Mucosa of rectum (tissue), 2 donors: ENCODE measurements around the gene PSD2.

Source experiments
- H3K27ac ChIP-seq, 2 donors: one replicate each; pipeline ENCODE4 v1.7.0; 2013; ENCODE audit warnings: inconsistent platforms in 2 of 2, low read depth in 2 of 2, low read length in 2 of 2
- H3K27me3 ChIP-seq, 2 donors: one replicate each; pipeline ENCODE4 v1.7.0; 2013; ENCODE audit warnings: low read length in 2 of 2; ENCODE audit not compliant: control insufficient read depth in 2 of 2, insufficient read depth in 2 of 2
- H3K36me3 ChIP-seq, 2 donors: one replicate each; pipeline ENCODE4 v1.7.0; 2013; ENCODE audit warnings: low read length in 2 of 2; ENCODE audit not compliant: control insufficient read depth in 2 of 2, insufficient read depth in 2 of 2
- H3K4me1 ChIP-seq, 2 donors: one replicate each; pipeline ENCODE4 v1.7.0; 2013; ENCODE audit warnings: low read length in 2 of 2, mild to moderate bottlenecking in 1 of 2; ENCODE audit not compliant: control insufficient read depth in 2 of 2, insufficient read depth in 2 of 2
- H3K4me3 ChIP-seq, 2 donors: one replicate each; pipeline ENCODE4 v1.7.0; 2013; ENCODE audit warnings: low read length in 2 of 2
- H3K9ac ChIP-seq, 2 donors: one replicate each; pipeline ENCODE4 v1.7.0; 2013; ENCODE audit warnings: low read length in 2 of 2, low read depth in 1 of 2, mild to moderate bottlenecking in 1 of 2
- H3K9me3 ChIP-seq, 2 donors: one replicate each; pipeline ENCODE4 v1.7.0; 2013; ENCODE audit warnings: low read length in 2 of 2; ENCODE audit not compliant: control insufficient read depth in 2 of 2
- donor health status: healthy.
- donor health status: Normal muscosa, but diverticular disease.

The PSD2 gene

DNA sequence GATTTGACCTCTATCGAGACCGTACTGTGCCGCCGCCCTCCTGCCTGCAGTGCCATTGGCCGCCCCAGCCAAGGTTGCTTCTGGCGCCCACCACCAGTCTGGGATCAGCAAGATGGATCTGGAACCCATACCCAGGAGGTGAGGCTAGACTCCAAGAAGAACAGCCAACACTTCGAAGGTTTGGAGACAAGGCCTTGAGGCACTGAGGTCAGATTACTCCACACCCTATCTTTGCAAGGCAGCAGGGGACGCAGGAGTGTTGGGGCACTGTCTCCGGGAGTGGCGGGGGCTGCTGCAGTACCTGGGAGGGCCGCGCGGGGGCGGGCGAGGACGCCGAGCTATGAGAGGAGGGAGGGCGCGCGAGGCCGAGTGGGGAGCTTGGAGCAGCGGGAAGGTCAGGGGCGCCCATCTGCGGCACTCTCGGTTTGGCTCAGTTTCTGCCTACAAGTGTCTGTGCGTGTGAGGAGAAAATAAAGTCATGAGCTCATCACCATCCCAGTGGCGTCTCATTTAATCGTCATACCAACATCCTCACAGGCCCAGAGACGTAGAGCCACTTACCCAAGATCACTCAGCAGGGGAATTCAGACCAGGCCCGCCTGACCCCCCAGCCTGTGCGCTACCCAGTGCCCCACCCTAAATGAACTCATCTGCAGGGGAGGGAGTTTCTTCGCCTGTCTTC lies 20.5 kb upstream of the PSD2 start:
- Histone ChIP-seq H3K27ac (no peak overlapping the region), H3K4me1 (peaks cover 0 to 2% of the 10 kb centered on the region in 2 donors), H3K27me3 (no peaks in the 10 kb centered on the region), H3K36me3 (no peaks in the 10 kb centered on the region), H3K9ac (no peak overlapping the region), H3K4me3 (no peak overlapping the region), H3K9me3 (no peaks in the 10 kb centered on the region)

DNA sequence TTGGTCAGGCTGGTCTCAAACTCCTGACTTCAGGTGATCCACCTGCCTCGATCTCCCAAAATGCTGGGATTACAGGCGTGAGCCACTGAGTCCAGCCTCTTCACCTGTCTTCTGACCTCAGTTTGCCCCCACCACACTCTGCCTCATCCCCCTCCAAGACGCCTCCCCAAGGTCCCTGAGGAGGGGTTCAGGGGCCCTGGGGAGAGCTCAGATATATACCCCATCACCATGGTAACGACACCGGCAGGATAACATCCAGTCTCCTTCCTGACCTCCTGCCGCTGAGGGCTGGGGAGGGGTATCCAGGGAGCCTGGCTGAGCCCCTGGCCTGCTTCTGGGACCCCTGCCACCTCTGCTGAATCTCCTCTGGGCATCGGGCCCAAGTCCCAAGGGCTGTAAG lies 19.7 kb upstream of the PSD2 start:
- Histone ChIP-seq H3K27ac (no peak overlapping the region), H3K9ac (no peak overlapping the region), H3K27me3 (no peaks in the 10 kb centered on the region), H3K9me3 (no peaks in the 10 kb centered on the region), H3K4me1 (peaks cover 0 to 2% of the 10 kb centered on the region in 2 donors), H3K4me3 (no peak overlapping the region), H3K36me3 (no peaks in the 10 kb centered on the region)

DNA sequence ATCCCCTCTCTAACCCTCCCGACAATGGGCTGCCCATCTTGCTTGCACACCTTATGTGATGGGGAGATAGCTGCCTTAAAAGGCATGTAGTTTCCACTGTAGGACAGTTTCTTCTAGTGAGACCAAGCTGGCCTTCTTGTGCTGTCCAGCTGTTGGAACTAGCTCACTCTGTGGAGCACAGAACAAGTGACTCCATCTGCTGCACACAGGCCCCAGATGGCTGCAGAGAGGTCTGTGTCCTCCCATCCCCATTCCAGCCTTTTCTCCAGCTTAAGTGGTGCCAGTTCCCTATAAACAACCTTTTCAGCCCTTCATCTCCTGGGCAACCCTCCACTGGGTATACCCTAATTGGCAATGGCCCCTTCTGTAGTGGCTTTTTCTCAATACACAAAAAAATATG lies 18.7 kb upstream of the PSD2 start:
- H3K4me1 ChIP-seq = peaks cover 0 to 2% of the 10 kb centered on the region in 2 donors
- no peaks in the 10 kb centered on the region for H3K9me3 ChIP-seq
- H3K9ac ChIP-seq = no peak overlapping the region
- no peaks in the 10 kb centered on the region for H3K27me3 ChIP-seq
- no peak overlapping the region for H3K27ac ChIP-seq
- no peak overlapping the region for H3K4me3 ChIP-seq
- no peaks in the 10 kb centered on the region for H3K36me3 ChIP-seq

DNA sequence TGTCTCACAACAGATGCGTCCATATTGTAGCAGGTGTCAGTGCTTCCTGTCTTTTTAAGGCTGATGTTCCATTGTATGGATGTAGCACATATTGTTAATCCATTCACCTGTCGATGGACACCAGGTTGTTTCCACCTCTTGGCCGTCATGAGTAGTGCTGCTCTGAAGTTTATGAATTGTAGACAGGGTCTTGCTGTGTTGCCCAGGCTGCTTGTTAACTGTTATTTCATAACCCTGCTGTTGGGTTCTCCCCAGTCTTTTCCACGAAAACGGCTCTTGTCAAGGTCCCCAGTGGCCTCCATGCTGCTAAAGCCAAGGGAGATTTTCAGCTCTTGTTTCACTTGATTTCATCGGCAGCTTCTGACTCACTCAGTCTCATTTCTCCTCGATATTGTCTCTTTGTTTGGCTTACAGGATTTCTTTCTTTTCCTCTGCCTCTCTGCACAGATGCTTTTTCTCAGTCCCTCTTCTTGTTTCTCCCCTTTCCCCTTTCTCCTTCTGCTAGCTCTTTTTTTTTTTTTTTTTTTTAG lies 12.1 kb upstream of the PSD2 start:
- H3K9me3 ChIP-seq = no peaks in the 10 kb centered on the region
- no peaks in the 10 kb centered on the region for H3K36me3 ChIP-seq
- H3K4me1 ChIP-seq = peaks cover 5 to 6% of the 10 kb centered on the region in 2 donors
- no peak overlapping the region for H3K4me3 ChIP-seq
- peaks cover 0 to 4% of the 10 kb centered on the region in 2 donors for H3K27me3 ChIP-seq
- H3K9ac ChIP-seq = no peak overlapping the region
- H3K27ac ChIP-seq = no peak overlapping the region

DNA sequence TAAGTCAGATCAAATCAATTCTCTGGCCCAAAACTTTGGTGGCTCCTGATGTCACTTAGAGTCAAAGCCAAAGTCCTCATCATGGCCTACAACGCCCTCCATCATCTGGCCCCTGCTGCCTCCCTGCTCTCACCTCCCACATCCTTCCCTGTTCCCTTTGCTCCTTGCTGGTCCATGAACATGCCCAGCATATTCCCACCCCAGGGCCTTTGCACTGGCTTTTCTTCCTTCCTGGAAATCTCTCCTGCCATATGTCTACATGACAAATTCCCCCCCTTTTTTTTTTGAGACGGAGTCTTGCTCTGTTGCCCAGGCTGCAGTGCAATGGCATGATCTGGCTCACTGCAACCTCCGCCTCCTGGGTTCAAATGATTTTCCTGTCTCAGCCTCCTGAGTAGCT lies 11.1 kb upstream of the PSD2 start:
- Histone ChIP-seq H3K9me3 (no peaks in the 10 kb centered on the region), H3K4me1 (peaks cover 5 to 6% of the 10 kb centered on the region in 2 donors), H3K27me3 (peaks cover 0 to 4% of the 10 kb centered on the region in 2 donors)

DNA sequence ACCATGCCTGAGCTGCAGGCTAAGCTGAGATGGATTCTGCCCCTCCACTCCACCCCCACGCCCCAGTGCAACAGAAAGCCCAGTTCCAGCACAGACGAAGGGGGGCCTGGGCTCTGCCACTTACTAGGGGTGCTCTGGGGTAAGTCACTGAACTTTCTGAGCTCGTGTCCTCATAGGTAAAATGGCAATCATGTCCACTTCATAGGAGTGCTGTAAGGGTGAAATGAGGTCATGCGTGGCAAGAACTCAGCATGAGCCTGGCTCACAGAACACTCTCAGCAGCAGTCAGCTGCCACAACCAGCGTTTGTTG lies 8.4 kb upstream of the PSD2 start:
- Histone ChIP-seq H3K4me3 (no peak overlapping the region), H3K4me1 (peaks cover 5 to 6% of the 10 kb centered on the region in 2 donors), H3K27me3 (peaks cover 0 to 4% of the 10 kb centered on the region in 2 donors), H3K27ac (no peak overlapping the region), H3K9me3 (no peaks in the 10 kb centered on the region), H3K9ac (no peak overlapping the region), H3K36me3 (no peaks in the 10 kb centered on the region)

More for the DNA sequence above, 11.1 kb upstream of the PSD2 start:
- H3K4me3 ChIP-seq = no peak overlapping the region
- no peak overlapping the region for H3K9ac ChIP-seq
- H3K27ac ChIP-seq = no peak overlapping the region
- no peaks in the 10 kb centered on the region for H3K36me3 ChIP-seq

DNA sequence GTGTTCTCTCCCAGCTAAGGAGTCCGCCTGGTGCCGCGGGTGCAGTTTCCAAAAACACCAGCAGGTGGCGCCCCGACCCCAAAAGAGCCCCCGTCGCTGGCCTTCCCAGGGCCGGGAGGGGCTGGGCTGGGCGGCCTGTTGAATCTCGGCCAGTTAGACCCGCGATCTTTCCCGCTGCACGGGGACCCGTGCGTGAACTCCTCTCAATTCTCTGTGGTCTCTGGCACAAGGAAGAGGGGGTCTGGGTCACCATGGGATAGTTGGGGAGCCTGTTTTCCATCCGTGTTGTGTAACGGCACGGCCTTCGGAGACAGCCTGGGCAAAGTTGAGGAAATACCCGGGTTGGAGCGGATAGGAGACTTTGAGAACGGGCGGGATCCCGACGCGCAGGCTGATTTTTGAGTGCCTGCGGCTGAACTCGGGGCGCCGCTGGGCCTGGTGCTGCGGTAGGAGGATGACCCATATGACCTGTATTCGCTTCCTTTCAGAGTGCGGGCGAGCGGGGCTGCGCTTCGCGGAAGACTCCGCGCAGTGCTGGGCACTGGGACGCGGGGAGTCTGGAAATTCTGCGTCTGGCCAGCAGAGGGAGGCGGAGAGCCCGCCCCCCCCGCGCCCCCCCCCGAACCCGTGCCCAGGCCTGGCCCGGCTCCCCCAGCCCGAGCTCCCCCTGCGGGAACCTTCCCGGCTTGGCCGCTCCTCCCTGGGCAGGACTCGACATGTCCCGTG lies 7.9 kb upstream of the PSD2 start:
- no peaks in the 10 kb centered on the region for H3K36me3 ChIP-seq
- peaks cover 5 to 6% of the 10 kb centered on the region in 2 donors for H3K4me1 ChIP-seq
- H3K4me3 ChIP-seq = peak overlapping the region; percentile 68 to 79
- peaks cover 0 to 4% of the 10 kb centered on the region in 2 donors for H3K27me3 ChIP-seq
- H3K9me3 ChIP-seq = no peaks in the 10 kb centered on the region
- peak overlapping the region; percentile 58 to 75 for H3K9ac ChIP-seq
- H3K27ac ChIP-seq = no peak overlapping the region

DNA sequence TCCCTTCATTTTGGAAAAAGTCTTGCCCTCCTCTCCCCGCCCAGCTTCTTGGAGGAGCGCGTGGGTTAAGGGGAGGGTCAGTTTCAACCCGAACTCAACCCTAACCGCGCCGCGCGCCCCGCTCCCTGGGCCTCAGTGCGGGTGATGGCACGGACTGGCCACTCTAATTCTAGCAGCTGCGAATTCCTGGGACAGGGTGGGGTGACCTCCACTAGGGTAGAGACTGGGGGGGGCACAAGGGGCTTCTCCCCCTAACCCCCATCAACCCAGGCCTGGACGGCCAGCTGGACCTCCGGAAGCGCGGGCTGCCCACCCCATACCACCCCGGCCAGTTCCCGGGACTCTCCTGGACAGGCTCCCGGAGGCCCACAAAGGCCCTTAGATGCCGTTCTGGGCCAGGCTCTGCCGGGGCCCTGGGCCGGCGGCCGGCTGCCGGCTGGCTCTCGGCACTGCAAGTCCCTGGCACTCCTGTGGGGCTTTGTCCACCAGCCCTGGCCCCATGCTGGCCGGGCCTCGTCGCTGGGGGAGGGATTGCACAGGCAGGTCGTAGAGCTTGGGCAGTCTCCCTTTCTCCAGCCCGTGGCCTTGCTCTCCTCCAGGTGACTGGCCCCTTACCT lies 7.2 kb upstream of the PSD2 start:
- Histone ChIP-seq H3K4me3 (no peak overlapping the region), H3K27ac (no peak overlapping the region), H3K9ac (no peak overlapping the region)

DNA sequence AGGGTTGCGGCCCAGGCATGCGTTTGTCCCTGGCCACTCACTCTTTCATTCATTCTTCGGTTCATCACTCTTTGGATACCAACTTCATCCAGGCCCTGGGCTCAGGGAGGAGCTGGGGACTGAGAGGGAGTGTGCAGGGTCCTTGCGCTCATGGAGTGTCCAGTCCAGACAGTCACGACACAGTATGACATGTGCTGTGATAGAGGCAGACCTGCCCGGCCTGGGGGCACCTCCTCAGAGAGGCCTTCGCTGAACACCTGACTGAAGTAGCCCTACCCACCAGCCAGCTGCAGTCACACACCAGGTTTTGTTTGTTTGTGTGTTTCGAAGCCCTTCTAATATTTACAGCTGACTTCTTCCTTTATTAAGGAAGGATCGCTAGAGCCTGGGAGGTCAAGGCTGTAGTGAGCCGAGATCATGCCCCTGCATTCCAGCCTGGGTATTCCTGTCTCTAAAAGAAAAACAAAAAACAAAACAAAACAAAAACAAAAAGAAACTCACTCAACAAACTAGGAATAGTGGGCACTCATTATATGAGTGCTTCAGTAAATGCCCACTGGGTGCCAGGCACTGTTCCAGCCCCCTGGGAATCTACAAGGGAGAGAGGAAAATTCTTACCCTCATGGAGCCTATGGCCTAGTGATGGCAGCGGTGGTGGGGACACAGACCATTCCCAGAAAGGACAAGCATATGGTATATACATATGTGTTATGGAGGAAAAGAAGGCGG lies 6.3 kb upstream of the PSD2 start:
- Histone ChIP-seq H3K9me3 (no peaks in the 10 kb centered on the region), H3K4me1 (peaks cover 5 to 6% of the 10 kb centered on the region in 2 donors), H3K9ac (no peak overlapping the region), H3K36me3 (no peaks in the 10 kb centered on the region), H3K4me3 (no peak overlapping the region), H3K27me3 (peaks cover 7 to 15% of the 10 kb centered on the region in 2 donors), H3K27ac (no peak overlapping the region)

More for the DNA sequence above, 7.2 kb upstream of the PSD2 start:
- no peaks in the 10 kb centered on the region for H3K36me3 ChIP-seq
- H3K4me1 ChIP-seq = peaks cover 5 to 6% of the 10 kb centered on the region in 2 donors
- H3K27me3 ChIP-seq = peaks cover 2 to 8% of the 10 kb centered on the region in 2 donors
- H3K9me3 ChIP-seq = no peaks in the 10 kb centered on the region

DNA sequence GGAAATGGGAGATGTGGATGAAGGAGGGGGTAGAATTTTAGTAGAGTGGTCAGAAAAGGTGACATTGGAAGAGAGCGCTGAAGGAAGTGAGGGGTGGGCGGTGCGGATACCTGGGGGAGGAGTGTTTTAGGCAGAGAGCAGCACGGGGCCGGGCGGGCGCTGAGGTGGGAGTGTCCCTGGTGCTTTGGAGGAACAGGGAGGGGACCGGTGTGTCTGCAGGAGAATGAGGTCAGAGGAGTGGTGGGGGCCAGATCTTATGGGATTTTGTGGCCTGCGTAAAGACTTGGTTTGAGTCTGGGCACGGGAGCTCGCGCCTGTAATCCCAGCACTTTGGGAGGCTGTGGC lies 5.8 kb upstream of the PSD2 start:
- peaks cover 12 to 18% of the 10 kb centered on the region in 2 donors for H3K27me3 ChIP-seq
- H3K27ac ChIP-seq = no peak overlapping the region
- no peak overlapping the region for H3K4me3 ChIP-seq
- H3K4me1 ChIP-seq = peaks cover 5 to 6% of the 10 kb centered on the region in 2 donors
- no peaks in the 10 kb centered on the region for H3K36me3 ChIP-seq
- H3K9ac ChIP-seq = no peak overlapping the region
- H3K9me3 ChIP-seq = no peaks in the 10 kb centered on the region
